ENCODE measurements around the gene PIK3C2A. TPM values are rescaled to one million over a fixed set of nuclear protein-coding genes. Genes with fewer than 3 reads are reported as not detected.

PIK3C2A gene
- total RNA-seq, 1 donor from 2014 or later, result 74.0 TPM

GRCh38 chr11:17186932-17187692 is 20.7 kb downstream of the PIK3C2A start:
- no peaks in the 10 kb centered on the region for H3K27me3 Mint-ChIP-seq (ENCODE audit: low read depth)
- DNase-seq (ENCODE audit: low spot score in 2 of 2, unreplicated experiment in 2 of 2), result no peak
- no peak overlapping the region for H3K4me3 Mint-ChIP-seq
- H3K27ac Mint-ChIP-seq, result no peak overlapping the region
- peaks cover 16% of the 10 kb centered on the region for H3K36me3 Mint-ChIP-seq
- H3K9me3 Mint-ChIP-seq, result no peaks in the 10 kb centered on the region
- no peaks in the 10 kb centered on the region for H3K4me1 Mint-ChIP-seq
- TF ChIP-seq CTCF (IDR thresholded peaks at IDR 0.05; ENCODE audit: unreplicated experiment), result no peak

GRCh38 chr11:17185938-17186337 is 21.8 kb downstream of the PIK3C2A start:
- no peak overlapping the region for H3K27ac Mint-ChIP-seq
- H3K9me3 Mint-ChIP-seq, result no peaks in the 10 kb centered on the region
- H3K36me3 Mint-ChIP-seq, result peaks cover 13% of the 10 kb centered on the region
- no peaks in the 10 kb centered on the region for H3K4me1 Mint-ChIP-seq
- no peaks in the 10 kb centered on the region for H3K27me3 Mint-ChIP-seq (ENCODE audit: low read depth)
- no peak for TF ChIP-seq CTCF (IDR thresholded peaks at IDR 0.05; ENCODE audit: unreplicated experiment)
- no peak for DNase-seq (ENCODE audit: low spot score in 2 of 2, unreplicated experiment in 2 of 2)
- no peak overlapping the region for H3K4me3 Mint-ChIP-seq

- Mint-ChIP-seq H3K27ac (no peak overlapping the region), H3K4me1 (no peaks in the 10 kb centered on the region), H3K36me3 (peaks cover 10% of the 10 kb centered on the region), H3K27me3 (ENCODE audit: low read depth) (no peaks in the 10 kb centered on the region), H3K9me3 (no peaks in the 10 kb centered on the region), H3K4me3 (no peak overlapping the region)
- no peak for DNase-seq (ENCODE audit: low spot score in 2 of 2, unreplicated experiment in 2 of 2)
- no peak for TF ChIP-seq CTCF (IDR thresholded peaks at IDR 0.05; ENCODE audit: unreplicated experiment)
These were observed 22.8 kb downstream of the PIK3C2A start for GRCh38 chr11:17184882-17185587.

- peaks cover 9% of the 10 kb centered on the region for H3K36me3 Mint-ChIP-seq
- H3K27me3 Mint-ChIP-seq (ENCODE audit: low read depth), result no peaks in the 10 kb centered on the region
- H3K27ac Mint-ChIP-seq, result no peak overlapping the region
- H3K4me1 Mint-ChIP-seq, result no peaks in the 10 kb centered on the region
- no peak overlapping the region for H3K4me3 Mint-ChIP-seq
- no peak for TF ChIP-seq CTCF (IDR thresholded peaks at IDR 0.05; ENCODE audit: unreplicated experiment)
- DNase-seq (ENCODE audit: low spot score in 2 of 2, unreplicated experiment in 2 of 2), result no peak
- H3K9me3 Mint-ChIP-seq, result no peaks in the 10 kb centered on the region
These were observed 23.9 kb downstream of the PIK3C2A start for GRCh38 chr11:17183836-17184235.

GRCh38 chr11:17179970-17180369 is 27.8 kb downstream of the PIK3C2A start:
- peaks cover 9% of the 10 kb centered on the region for H3K36me3 Mint-ChIP-seq
- H3K9me3 Mint-ChIP-seq, result no peaks in the 10 kb centered on the region
- TF ChIP-seq CTCF (IDR thresholded peaks at IDR 0.05; ENCODE audit: unreplicated experiment), result no peak
- H3K4me3 Mint-ChIP-seq, result no peak overlapping the region
- H3K27ac Mint-ChIP-seq, result no peak overlapping the region
- no peaks in the 10 kb centered on the region for H3K27me3 Mint-ChIP-seq (ENCODE audit: low read depth)
- DNase-seq (ENCODE audit: low spot score in 2 of 2, unreplicated experiment in 2 of 2), result no peak
- H3K4me1 Mint-ChIP-seq, result no peaks in the 10 kb centered on the region
